Measurements from ENCODE around the gene TFF1.

The TFF1 gene

GRCh38 chr21:42358937-42359336 lies 7.4 kb downstream of the TFF1 start:
- DNase-seq: no peak

GRCh38 chr21:42358261-42358660 lies 8.1 kb downstream of the TFF1 start:
- no peak for DNase-seq

- no peak for DNase-seq
These were observed 9.0 kb downstream of the TFF1 start for GRCh38 chr21:42357307-42357706.

GRCh38 chr21:42356650-42357049 lies 9.7 kb downstream of the TFF1 start:
- no peak for DNase-seq

- DNase-seq: no peak
These were observed 10.3 kb downstream of the TFF1 start for GRCh38 chr21:42356046-42356445.

- no peak for DNase-seq
These were observed 12.7 kb downstream of the TFF1 start for GRCh38 chr21:42353623-42354022.

- no peak for DNase-seq
These were observed 13.8 kb downstream of the TFF1 start for GRCh38 chr21:42352441-42353095.

- DNase-seq: no peak
These were observed 14.5 kb downstream of the TFF1 start for GRCh38 chr21:42351626-42352440.

- no peak for DNase-seq
These were observed 15.4 kb downstream of the TFF1 start, which contains the start of gene TFF2 for GRCh38 chr21:42350927-42351426. TFF2 (minus strand) TSS chr21:42350994; CDS start chr21:42350957, 37 bp downstream.

- no peak for DNase-seq
These were observed 15.9 kb downstream of the TFF1 start for GRCh38 chr21:42350318-42350910.

GRCh38 chr21:42349420-42350317 lies 16.7 kb downstream of the TFF1 start:
- DNase-seq: no peak

GRCh38 chr21:42348762-42349161 lies 17.6 kb downstream of the TFF1 start:
- no peak for DNase-seq

GRCh38 chr21:42347601-42348327 lies 18.6 kb downstream of the TFF1 start:
- DNase-seq: no peak

- no peak for DNase-seq
These were observed 19.3 kb downstream of the TFF1 start for GRCh38 chr21:42346866-42347600.

- no peak for DNase-seq
These were observed 19.9 kb downstream of the TFF1 start for GRCh38 chr21:42346441-42346840.

- no peak for DNase-seq
These were observed 21.7 kb downstream of the TFF1 start for GRCh38 chr21:42344631-42345030.

- no peak for DNase-seq
These were observed 22.3 kb downstream of the TFF1 start for GRCh38 chr21:42343963-42344510.

- DNase-seq: no peak
These were observed 22.8 kb downstream of the TFF1 start for GRCh38 chr21:42343556-42343955.

GRCh38 chr21:42343101-42343500 lies 23.2 kb downstream of the TFF1 start:
- DNase-seq: no peak

GRCh38 chr21:42341776-42342542 lies 24.4 kb downstream of the TFF1 start:
- no peak for DNase-seq
